HG03378 (cell line): ENCODE measurements around the gene NRAP.

Source experiments
- ATAC-seq: cut with Tn5 transposase; IDR thresholded peaks from one replicate; pipeline ENCODE4 v1.9.1; 2021; ENCODE audit warnings: mild to moderate bottlenecking, moderate library complexity; ENCODE audit not compliant: unreplicated experiment

Gene NRAP

GRCh38 chr10:113566888-113567287 is 97.0 kb downstream of the NRAP start:
- no peak for ATAC-seq

- no peak for ATAC-seq
These were observed 98.5 kb downstream of the NRAP start for GRCh38 chr10:113565364-113565763.

GRCh38 chr10:113563306-113564088 is 100.3 kb downstream of the NRAP start:
- peak; percentile 75 for ATAC-seq

GRCh38 chr10:113562704-113563103 is 101.1 kb downstream of the NRAP start:
- ATAC-seq: no peak

GRCh38 chr10:113562069-113562468 is 101.8 kb downstream of the NRAP start:
- ATAC-seq: no peak

GRCh38 chr10:113561214-113561613 is 102.6 kb downstream of the NRAP start:
- ATAC-seq: no peak

GRCh38 chr10:113560071-113560470 is 103.8 kb downstream of the NRAP start:
- no peak for ATAC-seq

- no peak for ATAC-seq
These were observed 105.9 kb downstream of the NRAP start for GRCh38 chr10:113557903-113558321.

- no peak for ATAC-seq
These were observed 106.4 kb downstream of the NRAP start for GRCh38 chr10:113557424-113557862.

- no peak for ATAC-seq
These were observed 108.1 kb downstream of the NRAP start for GRCh38 chr10:113555751-113556150.

GRCh38 chr10:113555245-113555644 is 108.6 kb downstream of the NRAP start:
- ATAC-seq: no peak

GRCh38 chr10:113554214-113554613 is 109.6 kb downstream of the NRAP start:
- ATAC-seq: no peak

GRCh38 chr10:113553149-113553548 is 110.7 kb downstream of the NRAP start:
- no peak for ATAC-seq

- no peak for ATAC-seq
These were observed 111.1 kb downstream of the NRAP start, which contains the start of gene HABP2 for GRCh38 chr10:113552701-113553100. HABP2 (plus strand) TSS chr10:113553053; CDS start chr10:113553122, 69 bp downstream.

- no peak for ATAC-seq
These were observed 111.8 kb downstream of the NRAP start for GRCh38 chr10:113552014-113552413.

- no peak for ATAC-seq
These were observed 113.5 kb downstream of the NRAP start for GRCh38 chr10:113550365-113550764.

GRCh38 chr10:113549856-113550255 is 114.0 kb downstream of the NRAP start:
- no peak for ATAC-seq

GRCh38 chr10:113547426-113547825 is 116.4 kb downstream of the NRAP start:
- ATAC-seq: no peak

GRCh38 chr10:113544392-113544791 is 119.4 kb downstream of the NRAP start:
- ATAC-seq: no peak

- ATAC-seq: no peak
These were observed 120.5 kb downstream of the NRAP start for GRCh38 chr10:113543107-113543955.

- ATAC-seq: no peak
These were observed 122.3 kb downstream of the NRAP start for GRCh38 chr10:113541549-113541927.
